ENCODE results near the gene CD81.

Gene CD81

GRCh38 chr11:2375964-2376551, 1.1 kb upstream of the CD81 start:
- no peak for DNase-seq (ENCODE audit: low read depth, low spot score)

DNA sequence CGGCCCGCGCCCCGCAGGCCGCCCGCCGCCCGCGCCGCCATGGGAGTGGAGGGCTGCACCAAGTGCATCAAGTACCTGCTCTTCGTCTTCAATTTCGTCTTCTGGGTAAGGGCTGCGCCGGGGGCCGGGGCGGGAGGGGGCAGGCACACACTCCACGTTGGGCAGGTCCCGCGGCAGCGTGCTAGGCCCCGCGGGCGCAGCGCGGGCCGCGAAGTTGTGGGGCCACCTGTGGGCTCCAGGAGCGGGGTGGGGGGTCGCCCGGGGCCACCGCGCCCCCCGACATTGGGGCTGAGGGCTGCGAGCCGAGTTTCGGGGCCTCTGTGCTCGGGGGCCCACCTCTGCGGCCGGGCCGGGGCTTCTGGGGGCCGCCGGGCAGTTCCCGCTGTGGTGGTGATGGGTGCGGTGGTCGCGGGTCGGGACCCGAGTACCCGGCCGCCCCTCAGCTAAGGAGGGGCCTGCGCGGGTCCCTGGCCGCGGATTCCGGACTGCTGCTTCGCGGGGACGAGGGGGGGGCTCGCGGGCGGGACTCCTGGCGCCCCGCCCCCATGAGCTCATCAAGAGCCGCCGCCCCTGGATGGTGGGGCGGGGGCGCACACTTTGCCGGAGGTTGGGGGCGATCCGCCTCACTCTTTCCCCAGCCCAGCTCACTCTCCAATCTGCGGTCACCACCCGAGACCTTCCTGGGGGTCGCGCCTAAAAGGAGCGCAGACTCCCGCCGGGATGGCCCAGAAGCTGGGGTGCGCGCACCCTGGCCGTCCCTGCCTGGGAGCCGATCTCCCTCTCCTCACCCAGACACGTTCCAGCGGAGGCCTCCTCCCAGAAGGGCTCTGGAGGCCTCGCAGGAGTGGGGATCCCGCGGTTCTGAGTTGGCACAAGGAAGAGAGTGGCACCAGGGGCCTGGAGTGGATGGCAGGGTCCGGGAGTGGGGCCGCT, 667 bp downstream of the CD81 start:
- DNase-seq (ENCODE audit: low read depth, low spot score): no peak

DNA sequence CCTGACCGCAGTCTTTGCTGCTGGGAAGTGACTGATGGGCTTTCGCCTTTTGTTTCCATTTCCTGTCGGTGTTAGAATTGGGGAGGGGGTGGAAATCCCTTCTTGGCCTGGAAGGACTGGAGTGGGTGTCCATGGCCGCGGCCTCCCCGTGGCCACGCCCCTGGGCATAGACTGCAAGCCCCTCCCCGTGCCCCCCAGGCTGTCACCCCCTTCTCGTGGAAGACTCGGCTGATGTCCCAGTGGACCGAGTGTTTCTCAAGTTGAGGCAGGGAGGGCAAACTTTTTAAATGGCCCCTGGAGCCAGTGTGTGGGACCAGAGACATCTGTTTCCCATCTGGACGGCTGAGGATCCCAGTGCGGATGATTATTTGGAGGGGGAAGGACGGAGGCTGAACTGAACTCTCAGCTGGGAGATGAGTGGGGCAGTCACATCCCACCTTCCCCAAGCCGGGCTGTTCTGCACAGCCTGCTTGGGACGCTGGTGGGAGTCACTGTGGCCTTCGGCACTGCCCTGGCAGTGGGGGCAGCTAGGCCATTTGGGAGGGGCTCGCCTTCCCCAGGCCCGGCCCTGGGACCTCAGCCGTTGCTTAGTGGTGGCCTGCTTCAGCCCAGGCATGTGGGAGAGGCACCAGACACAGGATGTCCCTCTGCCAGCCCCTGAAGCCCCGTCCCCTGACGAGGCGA, 1.6 kb downstream of the CD81 start:
- DNase-seq (ENCODE audit: low read depth, low spot score): no peak

- no peak for DNase-seq (ENCODE audit: low read depth, low spot score)
Measured at GRCh38 chr11:2379466-2380174, 2.5 kb downstream of the CD81 start.

GRCh38 chr11:2380396-2380795, 3.3 kb downstream of the CD81 start:
- no peak for DNase-seq (ENCODE audit: low read depth, low spot score)

DNA sequence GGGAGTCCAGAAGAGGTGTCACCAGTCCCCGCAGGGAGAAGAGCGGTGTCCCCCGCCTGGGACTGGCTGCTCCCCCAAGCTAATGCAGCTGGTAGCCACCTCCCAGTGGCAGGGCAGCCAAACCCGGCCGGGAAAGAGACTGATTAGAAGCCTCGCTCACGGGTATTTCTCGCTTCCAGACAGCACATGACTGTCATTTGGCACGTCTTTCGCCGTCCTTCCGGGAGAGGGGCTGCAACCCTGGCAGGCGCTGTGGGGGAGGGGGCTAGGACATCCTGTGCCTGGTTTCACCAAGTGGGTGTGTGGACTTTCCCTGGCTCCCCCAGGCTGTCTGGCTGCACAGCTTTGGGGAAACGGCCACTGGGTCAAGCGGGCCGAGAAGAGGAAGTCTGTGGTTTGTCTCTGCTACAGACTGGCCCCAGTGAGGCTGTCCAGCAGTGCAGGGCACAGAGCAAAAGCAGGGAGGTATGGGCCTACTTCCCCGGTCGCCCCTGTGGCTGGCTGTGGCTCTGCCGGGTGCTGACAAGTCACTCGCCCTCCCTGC, 3.8 kb downstream of the CD81 start:
- DNase-seq (ENCODE audit: low read depth, low spot score): no peak

GRCh38 chr11:2381494-2382128, 4.5 kb downstream of the CD81 start:
- DNase-seq (ENCODE audit: low read depth, low spot score): no peak

DNA sequence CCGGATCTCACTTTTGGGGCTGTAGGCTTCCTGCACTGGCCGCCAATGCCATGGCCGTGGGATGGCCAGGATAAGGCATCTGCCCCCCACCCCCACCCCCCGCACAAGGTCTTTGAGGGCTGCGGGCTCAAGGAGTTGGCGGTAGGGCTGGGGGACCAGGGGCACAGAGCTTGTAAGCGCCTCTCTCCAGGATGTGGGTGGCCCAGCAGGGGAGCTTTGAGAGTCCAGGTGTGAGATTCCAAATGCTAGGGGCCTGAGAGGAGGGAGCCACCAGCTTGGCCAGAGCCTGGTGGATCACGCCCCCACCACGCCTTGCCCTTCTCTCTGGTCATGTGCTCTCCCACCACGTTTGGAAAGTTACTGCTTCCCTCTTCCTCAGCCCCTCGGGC, 5.0 kb downstream of the CD81 start:
- DNase-seq (ENCODE audit: low read depth, low spot score): no peak

DNA sequence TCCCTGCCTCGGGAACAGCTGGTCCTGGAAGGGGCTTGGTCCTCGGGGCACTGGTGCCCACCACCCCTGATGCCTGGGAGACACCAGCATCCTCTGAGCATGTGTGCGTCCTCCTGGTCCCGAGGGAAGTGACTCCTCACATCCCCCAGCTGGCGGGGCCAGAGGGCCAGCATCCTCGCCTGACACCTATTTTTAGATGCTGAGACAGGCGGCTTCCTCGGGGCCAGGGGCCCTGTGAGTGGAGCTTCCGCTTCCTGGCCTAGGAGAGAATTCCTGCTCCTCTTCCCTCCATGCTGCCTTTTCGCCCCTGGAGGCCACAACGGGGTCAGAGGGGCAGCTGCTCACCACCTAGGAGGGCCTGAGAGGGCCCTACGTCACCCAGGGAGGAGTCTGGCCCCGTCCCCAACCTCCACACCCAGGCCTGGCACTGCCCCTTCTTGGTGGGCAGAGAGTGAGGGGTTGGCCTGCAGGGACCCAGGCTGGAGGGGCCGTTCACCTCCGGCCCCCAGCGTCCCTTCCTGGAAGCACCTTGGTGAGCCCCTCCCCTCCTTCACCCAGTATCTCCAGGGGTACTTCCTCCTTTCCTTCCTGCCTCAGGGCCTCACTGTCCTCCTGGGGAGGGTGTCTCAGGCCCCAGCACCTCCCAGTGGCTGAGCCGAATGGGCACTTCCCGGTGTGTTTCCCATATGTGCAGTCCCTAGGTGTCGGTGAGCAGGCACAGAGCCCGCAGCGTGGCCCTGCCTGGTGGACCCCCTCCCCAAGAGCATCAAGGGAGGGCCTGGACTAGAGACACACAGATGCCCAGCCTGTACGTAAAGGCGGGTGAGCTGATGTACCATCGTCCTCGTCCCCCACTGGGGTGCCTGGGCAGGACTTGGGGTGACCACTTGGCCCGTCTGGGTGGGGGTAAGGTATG, 6.1 kb downstream of the CD81 start:
- DNase-seq (ENCODE audit: low read depth, low spot score): no peak

GRCh38 chr11:2383852-2384804, 7.0 kb downstream of the CD81 start:
- no peak for DNase-seq (ENCODE audit: low read depth, low spot score)

- no peak for DNase-seq (ENCODE audit: low read depth, low spot score)
Measured at GRCh38 chr11:2385156-2386151, 8.3 kb downstream of the CD81 start.

DNA sequence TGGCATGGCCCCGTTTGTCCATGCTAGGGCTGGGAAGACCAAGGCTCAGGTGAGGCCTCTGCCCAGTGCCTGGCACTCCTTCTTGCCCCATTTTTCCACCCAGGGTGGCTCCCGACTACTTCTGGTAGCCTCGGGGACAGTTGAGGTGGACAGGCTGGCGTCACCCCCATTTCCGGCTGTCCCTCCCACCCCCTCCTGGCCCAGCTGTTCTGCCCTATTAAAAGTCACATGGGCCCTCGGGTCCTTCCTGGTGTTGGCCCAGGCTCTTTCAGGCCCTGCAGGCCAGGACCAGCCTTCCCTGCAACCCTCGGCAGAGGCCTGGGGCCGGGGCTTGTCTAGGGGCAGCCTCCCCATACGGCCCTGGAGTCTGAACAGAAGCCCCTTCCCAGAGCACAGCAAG, 9.5 kb downstream of the CD81 start:
- DNase-seq (ENCODE audit: low read depth, low spot score): no peak

- DNase-seq (ENCODE audit: low read depth, low spot score): no peak
Measured at GRCh38 chr11:2387266-2387987, 10.3 kb downstream of the CD81 start.

DNA sequence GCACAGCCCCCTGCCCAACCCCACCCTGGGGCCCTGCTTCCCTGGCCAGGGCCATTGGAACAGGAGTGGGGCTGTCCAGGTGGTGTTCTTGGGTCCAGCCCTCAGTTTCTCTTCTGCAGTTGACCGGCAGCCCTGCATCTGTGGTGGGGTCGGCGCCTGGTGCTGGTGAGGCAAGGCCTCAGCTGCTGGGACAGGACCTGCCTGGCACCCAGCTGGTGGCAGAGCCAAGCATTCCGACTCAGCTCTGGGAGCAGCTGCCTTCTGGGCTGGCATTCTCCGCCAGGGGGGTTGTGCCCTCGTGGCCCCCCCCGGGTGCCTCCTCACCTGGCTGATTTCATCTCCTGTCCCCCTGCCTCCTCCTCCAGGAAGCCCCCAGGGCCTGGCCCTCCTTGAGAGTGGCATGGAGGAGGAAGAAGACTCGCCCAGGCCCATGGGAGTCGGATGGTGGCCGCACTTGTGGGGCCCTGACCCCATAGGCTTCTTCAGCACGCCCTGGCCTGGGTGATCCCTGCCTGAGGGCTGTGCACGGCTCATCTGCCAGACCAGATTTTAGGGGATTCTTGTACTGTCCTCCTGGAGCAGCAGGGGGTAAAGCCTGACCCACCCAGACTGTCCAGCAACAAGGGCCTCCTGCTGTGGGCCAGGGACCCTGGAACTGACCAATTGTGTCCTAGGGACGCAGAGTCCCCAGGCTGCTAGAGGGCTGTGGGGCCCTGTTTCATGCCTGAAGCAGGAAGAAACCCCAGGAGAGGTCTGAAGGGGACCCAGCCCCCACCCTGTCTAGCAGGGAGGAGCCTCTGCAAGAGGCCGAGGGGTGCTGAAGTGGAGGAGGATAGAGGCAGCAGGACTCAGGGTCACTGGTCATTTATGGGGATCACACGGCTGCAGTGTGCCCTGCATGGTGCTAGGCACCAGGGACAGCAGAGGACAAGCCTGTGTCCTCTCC, 11.6 kb downstream of the CD81 start:
- DNase-seq (ENCODE audit: low read depth, low spot score): no peak

GRCh38 chr11:2389377-2390026, 12.4 kb downstream of the CD81 start:
- DNase-seq (ENCODE audit: low read depth, low spot score): no peak

All from brain pericyte (primary cell).